ENCODE results near the gene PCBP3.

GRCh38 chr21:45629046-45629981 lies 14.2 kb upstream of the PCBP3 start:
- TF ChIP-seq POLR2AphosphoS5 (IDR thresholded peaks at IDR 0.05; ENCODE audit: low read depth, low read length): no peak
- no peak for TF ChIP-seq TAF1 (IDR thresholded peaks at IDR 0.05; ENCODE audit: borderline replicate concordance, low read depth, low read length)
